PC-3 (cell line): ENCODE data around the gene SARDH. TPM values are rescaled to one million over a fixed set of nuclear protein-coding genes. Genes with fewer than 3 reads are reported as not detected.

Experiments
- ATAC-seq: fragments of 200-7000 bp; cut with Tn5 transposase; 2 replicates; pipeline ENCODE4 v1.9.1; 2020; ENCODE audit warnings: mild to moderate bottlenecking, moderate library complexity
- BruUV-seq: library from RNA; stranded (reverse); fragments of 400-500 nt; replicated peaks from 2 replicates; lab custom pipeline; 2021; lab: Mats Ljungman, UMichigan
- CTCF ChIA-PET: fragments of 300-600 bp; sonication (Branson Sonifier 250); formaldehyde crosslinking; loops from one replicate; lab custom pipeline; 2022; ENCODE audit warnings: antibody characterized with exemption; lab: Charles Lee
- POLR2A ChIA-PET: fragments of 300-600 bp; sonication (Branson Sonifier 250); formaldehyde crosslinking; loops from one replicate; lab custom pipeline; 2022; ENCODE audit warnings: antibody characterized with exemption; ENCODE audit not compliant: unreplicated experiment; lab: Charles Lee
- DNase-seq: peaks from one replicate; pipeline ENCODE4 v3.0.0-alpha.2; 2015
- H2AFZ ChIP-seq: fragments of 300-600 bp; sonication (generic); 2 replicates; pipeline ENCODE4 v1.6.0; 2016; ENCODE audit warnings: antibody characterized with exemption, low read length
- H3F3A ChIP-seq: fragments of 300-600 bp; sonication (generic); one replicate; pipeline ENCODE4 v1.6.0; 2017; ENCODE audit warnings: antibody characterized with exemption, low read length, control low read depth, mild to moderate bottlenecking; ENCODE audit not compliant: unreplicated experiment
- H3K27ac ChIP-seq: fragments of 300-600 bp; sonication (generic); 2 replicates; pipeline ENCODE4 v1.5.1; 2016; ENCODE audit warnings: mild to moderate bottlenecking, low read length
- H3K27me3 ChIP-seq: fragments of 300-600 bp; sonication (generic); 2 replicates; pipeline ENCODE4 v1.6.1; 2016; ENCODE audit warnings: low read length, mixed read lengths
- H3K36me3 ChIP-seq: fragments of 300-600 bp; sonication (generic); 2 replicates; pipeline ENCODE4 v1.6.1; 2016; ENCODE audit warnings: low read depth, mixed run types, low read length, mixed read lengths
- H3K4me1 ChIP-seq: fragments of 300-600 bp; sonication (generic); 2 replicates; pipeline ENCODE4 v1.5.1; 2016; ENCODE audit warnings: low read length; ENCODE audit not compliant: insufficient read depth
- H3K4me2 ChIP-seq: fragments of 300-600 bp; sonication (generic); 2 replicates; pipeline ENCODE4 v1.6.0; 2016; ENCODE audit warnings: low read length
- H3K4me3 ChIP-seq: fragments of 300-600 bp; sonication (generic); 2 replicates; pipeline ENCODE4 v1.5.1; 2016; ENCODE audit warnings: mild to moderate bottlenecking, low read length, mixed read lengths
- H3K79me2 ChIP-seq: fragments of 300-600 bp; sonication (generic); 2 replicates; pipeline ENCODE4 v1.6.1; 2017; ENCODE audit warnings: low read length, mixed read lengths
- H3K9ac ChIP-seq: fragments of 300-600 bp; sonication (generic); 2 replicates; pipeline ENCODE4 v1.6.0; 2016; ENCODE audit warnings: mild to moderate bottlenecking, low read length
- H3K9me2 ChIP-seq: fragments of 300-600 bp; sonication (generic); replicated peaks from 2 replicates; pipeline ENCODE4 v1.6.1; 2016; ENCODE audit warnings: mixed run types, low read length, mixed read lengths
- H3K9me3 ChIP-seq: fragments of 300-600 bp; sonication (generic); 2 replicates; pipeline ENCODE4 v1.6.1; 2016; ENCODE audit warnings: low read length, mixed read lengths
- H4K20me1 ChIP-seq: fragments of 300-600 bp; sonication (generic); 2 replicates; pipeline ENCODE4 v1.6.1; 2016; ENCODE audit warnings: low read length, mixed read lengths
- EZH2 ChIP-seq: fragments of 300-600 bp; sonication (generic); IDR thresholded peaks from one replicate; pipeline ENCODE4 v1.6.1; 2017; ENCODE audit warnings: antibody characterized with exemption, mild to moderate bottlenecking, low read length; ENCODE audit not compliant: unreplicated experiment
- EZH2phosphoT487 ChIP-seq: fragments of 300-600 bp; sonication (generic); IDR thresholded peaks from 2 replicates; pipeline ENCODE4 v1.6.1; 2018; ENCODE audit warnings: mild to moderate bottlenecking, antibody characterized with exemption, low read length, borderline replicate concordance
- intact Hi-C: fragments of 100-400 bp; cut with micrococcal nuclease; formaldehyde crosslinking; loops from 2 replicates; pipeline ENCODE4 v1.9.0; 2023
- total RNA-seq: library from RNA; depleted of rRNA; stranded (reverse); fragments of >200 nt; gene quantifications from 2 replicates; pipeline ENCODE4 v1.2.3, GENCODE V29; 2014
- TF ChIP-seq, protein P1 (sequence below): fragments of 300-600 bp; sonication (generic); conservative IDR thresholded peaks from 2 replicates; pipeline ENCODE4 v1.5.1; 2017; ENCODE audit warnings: antibody characterized with exemption, low read depth, mild to moderate bottlenecking, low read length

SARDH gene
- total RNA-seq, 1 experiment from 2014 or later, result 3.4 TPM

DNA sequence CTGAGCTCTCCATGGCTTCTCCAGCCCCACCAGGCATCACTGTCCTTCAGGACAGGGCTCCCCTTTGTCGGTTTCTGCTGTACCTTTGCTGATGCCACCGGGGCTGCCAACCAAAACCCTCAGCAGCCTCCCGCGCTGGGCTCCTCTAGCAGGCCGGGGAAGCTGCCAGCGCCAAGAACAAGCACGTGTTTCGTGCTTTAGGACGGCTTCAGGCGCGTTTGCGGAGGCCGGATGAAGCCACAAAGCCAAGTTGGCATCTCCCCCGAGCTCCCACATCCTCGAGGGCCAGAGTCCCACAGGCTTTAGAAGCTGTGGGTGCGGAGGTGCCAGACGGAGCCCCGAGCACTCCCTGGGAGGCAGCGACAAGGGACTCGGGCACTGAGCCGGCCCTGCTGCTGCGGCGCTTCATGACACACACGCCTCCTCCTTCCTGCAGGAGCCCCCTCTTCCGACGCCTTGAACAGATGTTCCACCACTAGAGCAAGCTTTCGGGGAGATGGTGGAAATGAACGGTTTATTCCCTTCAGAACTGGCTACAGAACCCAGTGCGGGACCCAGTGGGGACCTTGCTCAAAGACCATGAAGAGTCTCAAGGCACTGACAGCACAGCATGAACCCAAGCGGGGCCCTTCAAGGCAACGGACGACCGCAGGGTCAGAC lies 36.7 kb downstream of the SARDH start:
- intact Hi-C loops, result no loop called here
- no peaks in the 10 kb centered on the region for H3K27me3 ChIP-seq
- POLR2A ChIA-PET, result no interaction called here

DNA sequence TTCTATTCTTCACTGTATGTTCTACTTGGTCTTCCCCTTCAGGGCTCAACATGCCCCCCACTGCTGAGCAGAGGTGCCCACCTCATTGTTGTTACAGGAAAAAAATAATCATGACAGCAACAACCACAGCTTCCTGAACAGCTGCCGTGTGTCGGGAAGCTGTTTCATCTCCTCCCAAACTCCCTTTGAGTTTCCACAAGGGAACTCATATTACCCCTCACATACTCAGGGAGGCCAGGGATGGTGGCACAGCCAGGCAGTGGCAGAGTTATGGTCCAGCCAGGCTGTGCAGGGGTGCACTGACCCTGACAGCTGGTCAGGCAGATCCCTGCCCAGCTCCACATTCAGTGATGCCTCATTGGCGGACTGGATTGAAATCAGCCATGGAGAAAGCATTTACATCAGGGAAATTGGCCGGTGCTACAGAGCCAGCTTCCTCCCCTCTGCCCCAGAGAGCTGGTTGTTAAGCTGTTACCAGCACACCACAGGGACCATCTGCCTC lies 37.3 kb downstream of the SARDH start:
- DNase-seq (no peak), ATAC-seq (no peak)
- TF ChIP-seq EZH2 (no peak), EZH2phosphoT487 (no peak)
- TF ChIP-seq, protein P1, sequence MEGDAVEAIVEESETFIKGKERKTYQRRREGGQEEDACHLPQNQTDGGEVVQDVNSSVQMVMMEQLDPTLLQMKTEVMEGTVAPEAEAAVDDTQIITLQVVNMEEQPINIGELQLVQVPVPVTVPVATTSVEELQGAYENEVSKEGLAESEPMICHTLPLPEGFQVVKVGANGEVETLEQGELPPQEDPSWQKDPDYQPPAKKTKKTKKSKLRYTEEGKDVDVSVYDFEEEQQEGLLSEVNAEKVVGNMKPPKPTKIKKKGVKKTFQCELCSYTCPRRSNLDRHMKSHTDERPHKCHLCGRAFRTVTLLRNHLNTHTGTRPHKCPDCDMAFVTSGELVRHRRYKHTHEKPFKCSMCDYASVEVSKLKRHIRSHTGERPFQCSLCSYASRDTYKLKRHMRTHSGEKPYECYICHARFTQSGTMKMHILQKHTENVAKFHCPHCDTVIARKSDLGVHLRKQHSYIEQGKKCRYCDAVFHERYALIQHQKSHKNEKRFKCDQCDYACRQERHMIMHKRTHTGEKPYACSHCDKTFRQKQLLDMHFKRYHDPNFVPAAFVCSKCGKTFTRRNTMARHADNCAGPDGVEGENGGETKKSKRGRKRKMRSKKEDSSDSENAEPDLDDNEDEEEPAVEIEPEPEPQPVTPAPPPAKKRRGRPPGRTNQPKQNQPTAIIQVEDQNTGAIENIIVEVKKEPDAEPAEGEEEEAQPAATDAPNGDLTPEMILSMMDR, result no peak
- Histone ChIP-seq H3K79me2 (no peaks in the 10 kb centered on the region), H3K4me3 (no peak overlapping the region), H3K27me3 (no peaks in the 10 kb centered on the region), H3K4me1 (no peaks in the 10 kb centered on the region), H3K9me2 (no peaks in the 10 kb centered on the region), H3K27ac (no peak overlapping the region), H3K4me2 (no peak overlapping the region), H4K20me1 (no peaks in the 10 kb centered on the region), H3F3A (no peaks in the 10 kb centered on the region), H3K36me3 (no peaks in the 10 kb centered on the region), H2AFZ (no peak overlapping the region), H3K9ac (no peak overlapping the region), H3K9me3 (no peaks in the 10 kb centered on the region)
- BruUV-seq, result no TSS peak
- CTCF ChIA-PET, result no interaction called here
- POLR2A ChIA-PET, result no interaction called here
- intact Hi-C loops, result no loop called here

More for the DNA sequence above, 36.7 kb downstream of the SARDH start:
- H3K4me2 ChIP-seq, result no peak overlapping the region
- no peaks in the 10 kb centered on the region for H4K20me1 ChIP-seq
- no peaks in the 10 kb centered on the region for H3K4me1 ChIP-seq
- H3F3A ChIP-seq, result no peaks in the 10 kb centered on the region
- H3K9me2 ChIP-seq, result no peaks in the 10 kb centered on the region
- ATAC-seq (no peak), DNase-seq (no peak)
- no peak for TF ChIP-seq EZH2
- TF ChIP-seq, protein P1, result no peak
- TF ChIP-seq EZH2phosphoT487, result no peak
- H3K27ac ChIP-seq, result no peak overlapping the region
- H2AFZ ChIP-seq, result no peak overlapping the region
- CTCF ChIA-PET, result no interaction called here
- no peaks in the 10 kb centered on the region for H3K79me2 ChIP-seq
- no peak overlapping the region for H3K4me3 ChIP-seq
- H3K9ac ChIP-seq, result no peak overlapping the region
- H3K36me3 ChIP-seq, result no peaks in the 10 kb centered on the region
- no peaks in the 10 kb centered on the region for H3K9me3 ChIP-seq
- no TSS peak for BruUV-seq

DNA sequence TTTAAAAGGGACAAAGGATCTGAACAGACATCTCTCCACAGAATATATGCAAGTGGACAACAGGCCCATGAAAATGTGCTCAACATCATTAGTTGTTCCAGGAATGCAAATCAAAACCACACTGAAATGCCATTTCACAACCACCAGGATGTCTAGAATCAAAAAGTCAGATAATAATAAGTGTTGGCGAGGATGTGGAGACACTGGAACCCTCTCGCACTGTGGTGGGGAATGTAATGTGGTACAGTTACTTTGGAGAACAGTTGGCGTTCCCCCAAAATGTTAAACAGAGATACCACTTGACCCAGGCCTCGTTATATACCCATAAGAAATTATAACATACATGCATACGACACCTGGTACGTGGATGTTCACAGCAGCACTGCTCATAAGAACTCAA lies 38.6 kb downstream of the SARDH start:
- POLR2A ChIA-PET, result no interaction called here
- Histone ChIP-seq H4K20me1 (no peaks in the 10 kb centered on the region), H3K4me3 (no peak overlapping the region), H3K27me3 (no peaks in the 10 kb centered on the region), H3K4me2 (no peak overlapping the region), H3K9me3 (no peaks in the 10 kb centered on the region), H3K9ac (no peak overlapping the region), H3K36me3 (no peaks in the 10 kb centered on the region), H3K79me2 (no peaks in the 10 kb centered on the region), H3K4me1 (no peaks in the 10 kb centered on the region), H3F3A (no peaks in the 10 kb centered on the region), H3K27ac (no peak overlapping the region), H2AFZ (no peak overlapping the region), H3K9me2 (no peaks in the 10 kb centered on the region)
- CTCF ChIA-PET, result no interaction called here
- no TSS peak for BruUV-seq
- intact Hi-C loops, result no loop called here
- DNase-seq, result no peak
- TF ChIP-seq EZH2phosphoT487, result no peak
- TF ChIP-seq EZH2, result no peak
- TF ChIP-seq, protein P1, result no peak
- no peak for ATAC-seq
